Superior temporal gyrus (tissue), 1 donor: ENCODE results near the gene IFITM2.
"Not testable (repeated sequence)": the region's sequence is repeated elsewhere in the genome, so short reads cannot be mapped to it uniquely, and the experiment has no call there.

Experiments
- DNase-seq: peaks from one replicate; pipeline ENCODE4 v3.0.0-alpha.2; 2016; ENCODE audit errors: extremely low spot score

Gene IFITM2

GRCh38 chr11:307766-308708 lies at the start of gene IFITM2:
Gene IFITM2, plus strand, starts transcription at chr11:307816. Its CDS starts 377 bp downstream, at chr11:308193.
- DNase-seq, result not testable (repeated sequence)

GRCh38 chr11:259413-259812 lies 48.2 kb upstream of the IFITM2 start:
- no peak for DNase-seq

DNA sequence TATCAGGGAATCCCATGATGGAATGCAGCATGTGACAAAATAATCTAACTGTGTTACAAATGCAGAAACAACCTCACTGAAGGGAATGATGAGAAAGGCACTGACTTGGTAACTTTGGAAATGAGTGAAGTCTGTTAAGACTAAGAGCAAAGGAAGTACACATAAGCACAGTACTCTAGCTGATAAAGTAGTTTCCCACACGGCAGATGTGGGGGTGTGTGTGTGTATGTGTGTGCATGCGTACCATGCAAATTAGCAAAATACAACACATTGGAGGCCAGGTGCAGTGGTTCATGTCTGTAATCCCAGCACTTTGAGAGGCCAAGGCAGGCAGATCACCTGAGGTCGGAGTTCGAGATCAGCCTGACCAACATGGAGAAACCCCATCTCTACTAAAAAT lies 46.0 kb upstream of the IFITM2 start:
- no peak for DNase-seq

DNA sequence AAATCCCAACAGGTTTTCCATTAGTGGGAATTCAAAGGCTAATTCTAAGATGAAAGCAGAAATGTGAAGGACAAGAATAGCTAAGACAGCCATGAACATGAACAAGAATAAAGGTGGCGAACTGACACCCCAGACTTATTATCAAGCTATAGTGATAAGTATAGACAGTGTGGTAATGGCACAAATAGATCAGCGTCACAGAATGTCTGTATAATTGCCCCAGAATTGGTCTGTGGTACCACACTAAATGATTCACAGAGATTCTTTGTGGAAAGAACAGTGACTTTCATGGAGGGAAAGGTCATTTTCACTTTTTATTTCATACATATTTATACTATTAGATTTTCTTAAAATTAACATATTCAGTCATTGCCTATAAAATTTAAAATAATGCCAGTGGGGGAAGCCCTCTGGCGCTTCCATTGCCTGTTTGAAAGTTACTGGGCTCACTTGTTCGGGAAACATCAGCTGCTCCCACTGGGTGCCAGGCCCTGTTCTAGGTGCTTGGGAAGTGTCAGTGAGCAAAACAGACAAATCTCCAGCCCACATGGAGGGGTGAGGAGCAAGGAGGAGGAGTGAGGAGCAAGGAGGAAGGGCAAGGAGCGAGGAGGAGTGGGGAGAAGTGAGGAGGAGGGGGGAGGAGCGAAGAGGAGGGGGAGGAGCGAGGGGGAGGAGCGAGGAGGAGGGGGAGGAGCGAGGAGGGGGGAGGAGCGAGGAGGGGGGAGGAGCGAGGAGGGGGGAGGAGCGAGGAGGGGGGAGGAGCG lies 40.8 kb upstream of the IFITM2 start:
- no peak for DNase-seq

GRCh38 chr11:267491-267994 lies 40.1 kb upstream of the IFITM2 start:
- DNase-seq, result no peak

DNA sequence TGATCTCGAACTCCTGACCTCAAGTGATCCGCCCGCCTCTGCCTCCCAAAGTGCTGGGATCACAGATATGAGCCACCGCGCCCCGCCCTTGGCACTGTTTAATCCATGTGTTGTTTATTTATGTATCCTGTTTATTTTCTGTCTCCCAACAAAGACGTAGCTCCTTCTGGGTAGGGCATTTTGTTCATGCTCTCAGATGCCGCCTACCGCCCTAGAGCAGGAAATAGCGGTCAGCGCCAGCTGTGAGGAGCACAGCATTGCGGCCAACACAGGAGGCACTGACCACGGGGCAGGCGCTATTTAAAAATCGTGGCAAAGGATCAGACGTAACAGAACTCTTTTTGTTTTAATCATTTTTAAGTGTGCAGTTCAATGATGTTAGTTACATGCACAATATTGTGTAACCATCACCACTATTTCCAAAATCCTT lies 38.9 kb upstream of the IFITM2 start:
- peak; percentile 21 for DNase-seq

GRCh38 chr11:269146-269890 lies 38.3 kb upstream of the IFITM2 start:
- DNase-seq, result peak; percentile 41

- DNase-seq, result no peak
These were observed 36.9 kb upstream of the IFITM2 start for GRCh38 chr11:270451-271318.

GRCh38 chr11:271319-271715 lies 36.3 kb upstream of the IFITM2 start:
- no peak for DNase-seq

GRCh38 chr11:272195-272930 lies 35.3 kb upstream of the IFITM2 start:
- no peak for DNase-seq

- DNase-seq, result no peak
These were observed 34.8 kb upstream of the IFITM2 start for GRCh38 chr11:272931-273198.

DNA sequence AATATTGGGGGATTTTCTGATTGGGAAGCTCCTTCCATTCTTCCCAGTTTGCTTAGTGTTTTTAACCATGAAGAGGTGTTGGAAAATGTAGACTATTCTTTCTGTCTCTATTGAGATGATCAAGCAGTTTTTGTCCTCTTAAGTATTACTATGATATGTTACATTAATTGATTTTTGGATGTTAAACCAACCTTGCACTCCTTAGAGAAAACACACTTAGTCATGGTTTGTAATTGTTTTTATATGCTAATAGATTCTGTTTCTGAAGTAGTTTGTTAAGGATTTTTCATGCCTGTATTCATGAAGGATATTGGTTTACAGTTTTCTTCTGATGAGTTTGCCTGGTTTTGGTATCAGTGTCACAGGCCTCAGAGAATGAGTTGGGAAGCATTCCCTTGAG lies 31.4 kb upstream of the IFITM2 start:
- no peak for DNase-seq

- DNase-seq, result no peak
These were observed 29.3 kb upstream of the IFITM2 start, which contains the start of gene NLRP6 for GRCh38 chr11:278001-278951. Gene NLRP6, plus strand, starts transcription at chr11:278407. Its CDS starts 163 bp downstream, at chr11:278570.

DNA sequence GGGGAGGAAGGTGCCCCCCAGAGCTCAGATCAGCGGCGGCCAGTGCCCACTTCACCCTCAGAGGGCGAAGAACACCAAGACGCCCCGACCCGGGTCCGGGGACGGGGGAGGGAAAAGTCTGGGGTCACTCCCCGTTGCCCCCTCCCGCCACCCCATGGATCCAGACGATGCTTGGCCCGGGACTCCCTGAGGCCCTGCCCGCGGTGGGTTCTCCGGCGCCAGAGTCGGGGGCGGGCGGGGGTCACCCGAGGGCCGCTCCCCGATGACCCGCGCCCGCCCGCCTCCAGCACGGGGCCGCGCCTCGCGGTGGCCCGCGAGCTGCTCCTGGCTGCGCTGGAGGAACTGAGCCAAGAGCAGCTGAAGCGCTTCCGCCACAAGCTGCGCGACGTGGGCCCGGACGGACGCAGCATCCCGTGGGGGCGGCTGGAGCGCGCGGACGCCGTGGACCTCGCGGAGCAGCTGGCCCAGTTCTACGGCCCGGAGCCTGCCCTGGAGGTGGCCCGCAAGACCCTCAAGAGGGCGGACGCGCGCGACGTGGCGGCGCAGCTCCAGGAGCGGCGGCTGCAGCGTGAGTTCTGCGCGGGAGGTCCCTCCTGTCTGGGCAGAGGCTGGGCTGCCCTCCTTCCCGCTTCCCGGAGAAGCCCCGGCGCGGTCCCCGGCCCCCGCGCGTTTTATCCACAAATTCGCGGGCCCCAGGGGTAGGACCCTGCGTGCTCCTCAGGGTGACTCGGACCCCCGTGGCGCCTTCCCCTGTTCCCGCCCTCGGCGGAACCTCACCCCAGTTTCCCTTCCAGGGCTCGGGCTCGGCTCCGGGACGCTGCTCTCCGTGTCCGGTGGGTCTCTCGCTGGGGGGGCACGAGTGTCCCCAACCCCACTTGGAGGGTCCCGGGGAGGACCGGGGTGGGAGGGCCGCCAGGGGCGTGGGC lies 28.3 kb upstream of the IFITM2 start:
- DNase-seq, result no peak

GRCh38 chr11:279966-280705 lies 27.5 kb upstream of the IFITM2 start:
- no peak for DNase-seq

- DNase-seq, result no peak
These were observed 26.7 kb upstream of the IFITM2 start for GRCh38 chr11:280706-281485.
